HepG2 (cell line): ENCODE results near the gene TMED3. TPM values are rescaled to one million over a fixed set of nuclear protein-coding genes. Genes with fewer than 3 reads are reported as not detected.
A peak's percentile ranks its signal among the peaks of the same experiment; 100 is the strongest.

ENCODE experiments used
- ELF4 ChIP-seq: sonication (generic); formaldehyde crosslinking; IDR thresholded peaks from 2 replicates; pipeline ENCODE4 v1.5.0; 2020; ENCODE audit warnings: missing genetic modification reagents, mild to moderate bottlenecking, moderate library complexity, borderline replicate concordance
- EZH2 ChIP-seq: conservative IDR thresholded peaks from 2 replicates; pipeline ENCODE4 v1.6.1; 2012; ENCODE audit warnings: mild to moderate bottlenecking, low read depth, low read length, moderate library complexity
- HMG20B ChIP-seq: conservative IDR thresholded peaks from 2 replicates; pipeline ENCODE4 v1.6.1; 2016; ENCODE audit warnings: missing genetic modification reagents, missing compliant biosample characterization
- HNF4A ChIP-seq: sonication (generic); formaldehyde crosslinking; IDR thresholded peaks from 2 replicates; pipeline ENCODE4 v1.4.0; 2020; ENCODE audit warnings: missing genetic modification reagents
- IRF1 ChIP-seq: sonication (generic); formaldehyde crosslinking; IDR thresholded peaks from 2 replicates; pipeline ENCODE4 v1.4.0; 2020; ENCODE audit warnings: low read depth, mild to moderate bottlenecking, missing genetic modification reagents
- KLF13 ChIP-seq: sonication (generic); formaldehyde crosslinking; IDR thresholded peaks from 2 replicates; pipeline ENCODE4 v1.4.0; 2020; ENCODE audit warnings: mild to moderate bottlenecking, missing genetic modification reagents
- KMT2B ChIP-seq: IDR thresholded peaks from 2 replicates; pipeline ENCODE4 v1.6.1; 2016; ENCODE audit warnings: missing genetic modification reagents, missing compliant biosample characterization
- NFIC ChIP-seq: IDR thresholded peaks from 2 replicates; pipeline ENCODE4 v1.6.1; 2012; ENCODE audit warnings: mild to moderate bottlenecking, low read length, inconsistent platforms
- NR2F6 ChIP-seq, 2 experiments: IDR thresholded peaks; 2 replicates each; pipeline ENCODE4 v1.6.1; 2016; ENCODE audit warnings: antibody characterized with exemption in 1 of 2, mild to moderate bottlenecking in 1 of 2
- PAXIP1 ChIP-seq: sonication (generic); formaldehyde crosslinking; conservative IDR thresholded peaks from 2 replicates; pipeline ENCODE4 v1.4.0; 2020; ENCODE audit warnings: mild to moderate bottlenecking, missing genetic modification reagents, moderate library complexity
- PHB2 ChIP-seq: fragments of 450-650 bp; IDR thresholded peaks from 2 replicates; pipeline ENCODE4 v1.6.1; 2018; ENCODE audit not compliant: partially characterized antibody
- RBAK ChIP-seq: sonication (generic); formaldehyde crosslinking; IDR thresholded peaks from 2 replicates; pipeline ENCODE4 v1.5.1; 2020; ENCODE audit warnings: mild to moderate bottlenecking, missing genetic modification reagents
- SATB2 ChIP-seq: sonication (generic); formaldehyde crosslinking; IDR thresholded peaks from 2 replicates; pipeline ENCODE4 v1.5.0; 2020; ENCODE audit warnings: missing genetic modification reagents
- SYNCRIP ChIP-seq: fragments of 200-400 bp; formaldehyde crosslinking; IDR thresholded peaks from 2 replicates; pipeline ENCODE4 v1.6.1; 2018; ENCODE audit warnings: mild to moderate bottlenecking, low read depth, low read length; ENCODE audit not compliant: insufficient read depth
- ZNF468 ChIP-seq: sonication (generic); formaldehyde crosslinking; IDR thresholded peaks from 2 replicates; pipeline ENCODE4 v1.8.0; 2022; ENCODE audit warnings: mild to moderate bottlenecking, moderate library complexity, missing genetic modification reagents
- ZNF501 ChIP-seq: sonication (generic); formaldehyde crosslinking; IDR thresholded peaks from 2 replicates; pipeline ENCODE4 v1.5.1; 2020; ENCODE audit warnings: mild to moderate bottlenecking, moderate library complexity, missing genetic modification reagents
- ZNF768 ChIP-seq: sonication (generic); formaldehyde crosslinking; IDR thresholded peaks from 2 replicates; pipeline ENCODE4 v1.4.0; 2020; ENCODE audit warnings: missing genetic modification reagents
- ZNF879 ChIP-seq: sonication (generic); formaldehyde crosslinking; IDR thresholded peaks from 2 replicates; pipeline ENCODE4 v1.8.1; 2023; ENCODE audit warnings: missing genetic modification reagents
- polyA plus RNA-seq, 8 experiments: library from polyadenylated mRNA; depleted of rRNA in 3 of 8; stranded (reverse) in 7 of 8; unstranded in 1 of 8; fragments of >200 nt; fragmentation: Illumina TruSeq in 4 of 8; extraction: Trizol in 4 of 8; gene quantifications; 2 replicates each; pipeline versions ENCODE4 v1.2.1 to v1.2.3, GENCODE V29; 2011 to 2016; ENCODE audit warnings: low read depth in 4 of 8, missing spikeins in 1 of 8, mixed read lengths in 1 of 8; ENCODE audit not compliant: insufficient read depth in 1 of 8
- total RNA-seq, 5 experiments: library from RNA; depleted of rRNA; stranded (reverse); fragments of >200 nt; fragmentation: Illumina TruSeq; extraction: Trizol; gene quantifications; 2 replicates each; pipeline ENCODE4 v1.2.3, GENCODE V29; 2016; ENCODE audit warnings: low read depth in 1 of 5
- TF ChIP-seq, protein P1 (sequence below): IDR thresholded peaks from 2 replicates; pipeline ENCODE4 v1.6.1; 2016; ENCODE audit warnings: missing compliant biosample characterization, missing genetic modification reagents, borderline replicate concordance

The TMED3 gene
- total and polyA plus RNA-seq, 2 of the 13 experiments (the other 11 are each of a cell fraction or from before 2014, with no cell fraction given), result 125 to 155 TPM

DNA sequence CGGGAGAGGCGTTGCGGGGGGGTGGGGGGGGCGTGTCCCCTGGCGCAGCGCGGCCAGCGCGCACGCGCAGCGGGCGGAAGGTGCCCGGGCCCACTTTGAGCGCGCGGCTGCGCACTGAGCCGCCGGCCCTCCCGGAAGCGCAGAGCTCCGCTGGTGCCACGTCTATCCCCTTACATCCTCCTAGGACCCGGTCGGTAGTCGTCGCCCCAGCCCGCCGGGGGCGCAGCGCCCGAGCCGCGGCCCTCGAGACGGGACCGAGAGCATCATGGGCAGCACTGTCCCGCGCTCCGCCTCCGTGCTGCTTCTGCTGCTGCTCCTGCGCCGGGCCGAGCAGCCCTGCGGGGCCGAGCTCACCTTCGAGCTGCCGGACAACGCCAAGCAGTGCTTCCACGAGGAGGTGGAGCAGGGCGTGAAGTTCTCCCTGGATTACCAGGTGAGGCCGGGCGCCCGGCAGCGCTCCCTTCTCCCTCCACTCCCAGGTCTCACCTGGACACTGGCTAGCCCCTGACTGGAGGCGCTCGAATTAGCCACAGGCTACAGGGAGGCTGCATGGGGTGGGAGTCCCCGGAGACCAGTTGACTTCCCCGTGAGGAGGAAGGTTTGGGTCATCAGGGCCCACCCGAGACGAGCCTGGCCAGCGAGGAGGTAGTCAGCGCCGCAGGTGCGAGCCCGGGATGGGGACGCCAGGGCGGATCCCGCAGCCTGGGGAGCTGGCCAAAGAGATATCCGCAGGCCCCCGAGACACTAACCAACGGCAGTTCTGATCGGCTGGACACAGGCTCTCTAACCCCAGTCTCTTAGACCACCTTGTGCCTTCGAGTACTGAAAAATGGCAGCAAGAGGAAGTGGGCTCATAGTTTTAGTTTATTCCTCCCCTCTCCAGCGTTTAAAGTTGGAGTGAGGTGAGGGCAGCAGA is at the start of gene TMED3 (continued):
- TF ChIP-seq RBAK (CRISPR knock-in tag) (no peak), HNF4A (no peak), EZH2 (no peak), ZNF468 (no peak), IRF1 (CRISPR knock-in tag) (no peak), NFIC (no peak), SATB2 (no peak), KMT2B (CRISPR knock-in tag) (peak; percentile 80), SYNCRIP (no peak), ELF4 (CRISPR knock-in tag) (no peak), KLF13 (CRISPR knock-in tag) (no peak), NR2F6 (IDR thresholded peaks at IDR 0.05) (no peak), NR2F6 (CRISPR knock-in tag; IDR thresholded peaks at IDR 0.05) (no peak), PAXIP1 (CRISPR knock-in tag) (0 out of 2 replicates have a peak, but pooled peaks have one; percentile 45), HMG20B (CRISPR knock-in tag) (no peak), ZNF768 (CRISPR knock-in tag) (no peak; the same call in 1 of the 2 replicates), ZNF501 (CRISPR knock-in tag) (peak; percentile 56; the same call in 1 of the 2 replicates), PHB2 (no peak), ZNF879 (CRISPR knock-in tag) (no peak)
- TF ChIP-seq, protein P1, sequence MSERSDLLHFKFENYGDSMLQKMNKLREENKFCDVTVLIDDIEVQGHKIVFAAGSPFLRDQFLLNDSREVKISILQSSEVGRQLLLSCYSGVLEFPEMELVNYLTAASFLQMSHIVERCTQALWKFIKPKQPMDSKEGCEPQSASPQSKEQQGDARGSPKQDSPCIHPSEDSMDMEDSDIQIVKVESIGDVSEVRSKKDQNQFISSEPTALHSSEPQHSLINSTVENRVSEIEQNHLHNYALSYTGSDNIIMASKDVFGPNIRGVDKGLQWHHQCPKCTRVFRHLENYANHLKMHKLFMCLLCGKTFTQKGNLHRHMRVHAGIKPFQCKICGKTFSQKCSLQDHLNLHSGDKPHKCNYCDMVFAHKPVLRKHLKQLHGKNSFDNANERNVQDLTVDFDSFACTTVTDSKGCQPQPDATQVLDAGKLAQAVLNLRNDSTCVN (CRISPR knock-in tag), result no peak
